PC-3 (cell line): ENCODE data around the gene THTPA.

Experiments used
- EZH2 ChIP-seq: fragments of 300-600 bp; sonication (generic); IDR thresholded peaks from one replicate; pipeline ENCODE4 v1.6.1; 2017; ENCODE audit warnings: antibody characterized with exemption, mild to moderate bottlenecking, low read length; ENCODE audit not compliant: unreplicated experiment
- EZH2phosphoT487 ChIP-seq: fragments of 300-600 bp; sonication (generic); IDR thresholded peaks from 2 replicates; pipeline ENCODE4 v1.6.1; 2018; ENCODE audit warnings: mild to moderate bottlenecking, antibody characterized with exemption, low read length, borderline replicate concordance
- TF ChIP-seq, protein P1 (sequence below): fragments of 300-600 bp; sonication (generic); conservative IDR thresholded peaks from 2 replicates; pipeline ENCODE4 v1.5.1; 2017; ENCODE audit warnings: antibody characterized with exemption, low read depth, mild to moderate bottlenecking, low read length

DNA sequence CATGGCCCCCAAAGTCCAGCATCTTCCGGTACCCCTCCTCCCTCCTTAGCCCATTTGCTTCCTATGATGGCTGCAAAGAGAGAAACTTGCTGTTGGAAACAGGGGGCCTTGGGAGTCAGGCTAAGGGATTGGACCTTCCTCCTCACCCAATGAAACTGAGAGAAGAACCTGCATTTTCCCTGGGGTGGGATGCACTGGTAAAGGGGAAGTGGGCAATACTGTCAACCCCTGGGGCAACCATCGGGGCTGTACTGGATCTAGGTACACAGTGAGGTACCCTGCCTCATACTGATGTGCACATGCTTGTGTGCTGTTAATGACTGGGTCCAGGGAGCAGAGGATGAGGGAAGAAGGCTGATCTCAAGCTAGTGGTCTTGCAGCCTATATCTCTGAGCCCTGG, 33.5 kb downstream of the THTPA start:
- TF ChIP-seq, protein P1, sequence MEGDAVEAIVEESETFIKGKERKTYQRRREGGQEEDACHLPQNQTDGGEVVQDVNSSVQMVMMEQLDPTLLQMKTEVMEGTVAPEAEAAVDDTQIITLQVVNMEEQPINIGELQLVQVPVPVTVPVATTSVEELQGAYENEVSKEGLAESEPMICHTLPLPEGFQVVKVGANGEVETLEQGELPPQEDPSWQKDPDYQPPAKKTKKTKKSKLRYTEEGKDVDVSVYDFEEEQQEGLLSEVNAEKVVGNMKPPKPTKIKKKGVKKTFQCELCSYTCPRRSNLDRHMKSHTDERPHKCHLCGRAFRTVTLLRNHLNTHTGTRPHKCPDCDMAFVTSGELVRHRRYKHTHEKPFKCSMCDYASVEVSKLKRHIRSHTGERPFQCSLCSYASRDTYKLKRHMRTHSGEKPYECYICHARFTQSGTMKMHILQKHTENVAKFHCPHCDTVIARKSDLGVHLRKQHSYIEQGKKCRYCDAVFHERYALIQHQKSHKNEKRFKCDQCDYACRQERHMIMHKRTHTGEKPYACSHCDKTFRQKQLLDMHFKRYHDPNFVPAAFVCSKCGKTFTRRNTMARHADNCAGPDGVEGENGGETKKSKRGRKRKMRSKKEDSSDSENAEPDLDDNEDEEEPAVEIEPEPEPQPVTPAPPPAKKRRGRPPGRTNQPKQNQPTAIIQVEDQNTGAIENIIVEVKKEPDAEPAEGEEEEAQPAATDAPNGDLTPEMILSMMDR, result no peak
- TF ChIP-seq EZH2 (no peak), EZH2phosphoT487 (no peak)
